ENCODE data around the gene HIPK4.
"Not testable (repeated sequence)": the region's sequence is repeated elsewhere in the genome, so short reads cannot be mapped to it uniquely, and the experiment has no call there.

Gene HIPK4

GRCh38 chr19:40390084-40390742 is at the start of gene HIPK4:
Gene HIPK4 (minus strand): TSS chr19:40390181. CDS start chr19:40389902, 279 bp downstream.
- no peak for DNase-seq (ENCODE audit: low read depth in 2 of 2)

DNA sequence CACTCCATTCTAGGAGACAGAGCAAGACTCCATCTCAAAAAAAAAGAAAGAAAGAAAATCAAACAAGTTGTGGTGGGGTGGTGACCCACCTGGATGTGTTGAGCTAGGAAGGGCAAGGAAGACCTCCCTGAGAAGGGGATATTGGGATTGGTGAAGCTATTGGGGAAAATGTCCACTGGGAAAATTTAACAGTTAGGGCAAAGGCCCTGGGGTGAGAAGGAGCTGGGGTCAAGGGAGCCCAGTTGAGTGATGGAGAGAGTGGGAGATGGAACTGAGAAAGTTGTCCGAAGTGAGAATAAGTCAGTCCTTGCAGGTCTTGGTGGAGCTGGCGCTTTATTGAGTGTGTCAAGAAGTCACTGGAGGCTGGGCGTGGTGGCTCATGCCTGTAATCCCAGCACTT is 48.3 kb upstream of the HIPK4 start:
- DNase-seq (ENCODE audit: low read depth in 2 of 2): no peak

DNA sequence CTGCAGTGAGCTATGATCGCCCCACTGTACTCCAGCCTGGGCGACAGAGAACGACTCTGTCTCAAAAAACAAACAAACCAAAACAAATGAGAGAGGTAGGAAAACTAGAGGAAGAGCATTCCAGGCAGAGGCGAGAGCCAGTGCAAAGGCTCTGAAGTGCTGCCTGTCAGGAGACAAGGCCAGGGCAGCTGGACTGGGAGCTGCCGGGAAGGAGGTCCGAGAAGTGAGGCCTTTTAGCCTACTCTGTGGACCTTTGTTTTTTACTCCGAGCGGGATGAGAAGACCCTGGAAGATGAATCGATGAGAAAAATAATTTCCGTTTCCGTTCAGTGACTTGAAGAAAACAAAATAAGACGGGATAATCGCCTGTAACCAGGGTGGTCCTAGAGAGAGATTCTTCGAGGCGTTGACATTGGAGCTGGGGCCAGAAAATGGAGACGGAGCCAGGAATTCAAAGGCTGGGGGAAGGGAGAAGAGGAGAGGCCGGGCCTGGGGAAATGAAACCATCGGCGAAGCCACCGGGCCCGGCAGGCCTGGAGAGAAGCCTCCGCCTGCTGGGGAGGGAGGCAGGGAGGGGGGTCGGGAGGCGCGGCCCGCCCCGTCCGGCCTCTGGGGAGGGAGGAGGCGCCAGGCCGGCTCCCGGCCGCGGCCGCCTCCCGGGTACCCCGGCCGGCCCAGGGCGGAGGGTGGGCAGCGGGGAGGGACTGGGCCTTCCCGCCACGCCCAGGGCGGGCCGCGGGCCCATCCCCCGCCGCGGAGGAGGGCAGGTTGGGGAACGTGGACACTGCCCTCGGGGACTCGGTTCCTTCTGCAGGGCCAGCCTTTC is 43.6 kb upstream of the HIPK4 start:
- peak; percentile 82 to 83 for DNase-seq (ENCODE audit: low read depth in 2 of 2)

- DNase-seq (ENCODE audit: low read depth in 2 of 2): not testable (repeated sequence)
These were observed 42.8 kb upstream of the HIPK4 start for GRCh38 chr19:40432760-40433159.

- no peak for DNase-seq (ENCODE audit: low read depth in 2 of 2)
These were observed 41.7 kb upstream of the HIPK4 start for GRCh38 chr19:40431698-40432097.

DNA sequence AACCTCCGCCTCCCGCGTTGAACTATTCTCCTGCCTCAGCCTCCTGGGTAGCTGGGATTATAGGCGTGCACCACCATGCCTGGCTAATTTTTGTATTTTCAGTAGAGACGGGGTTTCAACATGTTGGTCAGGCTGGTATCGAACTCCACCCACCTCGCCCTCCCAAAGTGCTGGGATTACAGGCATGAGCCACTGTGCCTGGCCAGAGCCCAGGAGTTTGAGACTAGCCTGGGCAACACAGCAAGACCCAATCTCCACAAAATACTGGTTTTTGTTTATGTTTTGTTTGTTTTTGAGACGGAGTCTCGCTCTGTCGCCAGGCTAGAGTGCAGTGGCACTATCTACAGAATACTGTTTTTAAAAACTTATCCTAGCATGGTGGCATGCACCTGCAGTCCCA is 40.3 kb upstream of the HIPK4 start:
- DNase-seq (ENCODE audit: low read depth in 2 of 2): not testable (repeated sequence)

DNA sequence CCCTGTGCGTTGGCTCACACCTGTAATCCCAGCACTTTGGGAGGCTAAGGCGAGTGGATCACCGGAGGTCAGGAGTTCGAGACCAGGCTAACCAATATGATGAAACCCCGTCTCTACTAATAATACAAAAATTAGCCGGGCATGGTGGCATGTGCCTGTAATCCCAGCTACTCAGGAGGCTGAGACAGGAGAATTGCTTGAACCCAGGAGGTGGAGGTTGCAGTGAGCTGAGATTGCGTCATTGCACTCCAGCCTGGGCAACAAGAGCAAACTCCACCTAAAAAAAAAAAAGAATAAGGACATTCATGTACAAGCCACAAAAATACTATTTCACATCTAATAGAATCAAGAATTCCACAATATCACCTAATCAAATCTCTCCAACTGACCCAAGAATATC is 38.2 kb upstream of the HIPK4 start:
- not testable (repeated sequence) for DNase-seq (ENCODE audit: low read depth in 2 of 2)

- DNase-seq (ENCODE audit: low read depth in 2 of 2): peak; percentile 98
These were observed 35.7 kb upstream of the HIPK4 start, which contains the start of gene SERTAD1 for GRCh38 chr19:40425450-40426287. Gene SERTAD1 (minus strand): TSS chr19:40425992. CDS start chr19:40423546, 2,446 bp downstream.

DNA sequence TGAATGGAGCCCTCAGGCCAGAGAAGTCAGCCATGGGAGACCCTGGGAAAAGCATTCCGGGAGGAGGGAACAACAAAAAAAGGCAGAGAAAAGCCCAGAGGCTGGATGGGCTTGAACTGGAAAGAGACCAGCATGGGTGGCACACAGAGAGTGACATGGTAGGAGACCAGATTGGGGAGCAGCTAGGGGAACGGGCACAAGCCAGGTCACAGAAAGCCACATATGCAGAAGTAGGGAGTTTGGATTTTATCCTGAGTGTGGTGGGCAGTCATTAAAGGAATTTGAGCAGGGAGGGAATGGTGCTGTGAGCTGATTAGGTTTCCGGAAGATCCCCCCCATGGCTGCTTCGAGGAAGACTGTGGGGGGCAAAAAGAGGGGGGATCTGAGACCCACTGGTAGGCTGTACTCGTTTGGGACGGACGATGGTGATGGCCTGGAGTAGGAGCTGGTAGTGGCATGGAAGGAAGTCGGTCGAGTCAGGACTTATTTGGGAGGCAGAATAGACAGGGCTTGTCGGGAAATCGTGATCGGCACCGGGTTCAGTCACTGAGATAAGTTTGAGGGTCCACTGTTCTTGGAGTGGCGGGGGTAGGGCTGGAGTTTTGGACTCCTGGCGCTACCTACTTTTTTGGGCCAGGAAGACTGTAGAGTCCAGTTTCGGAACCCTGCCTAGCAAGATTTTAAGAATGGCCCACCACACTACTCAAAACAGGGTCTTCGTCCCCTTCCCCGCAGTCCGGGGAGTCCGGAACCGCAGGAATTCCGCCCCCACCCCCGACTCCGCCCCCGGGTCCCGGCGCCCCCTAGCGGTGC is 34.9 kb upstream of the HIPK4 start:
- DNase-seq (ENCODE audit: low read depth in 2 of 2): no peak

GRCh38 chr19:40423938-40424337 is 34.0 kb upstream of the HIPK4 start:
- DNase-seq (ENCODE audit: low read depth in 2 of 2): no peak

GRCh38 chr19:40422748-40423566 is 33.0 kb upstream of the HIPK4 start:
- no peak for DNase-seq (ENCODE audit: low read depth in 2 of 2)

DNA sequence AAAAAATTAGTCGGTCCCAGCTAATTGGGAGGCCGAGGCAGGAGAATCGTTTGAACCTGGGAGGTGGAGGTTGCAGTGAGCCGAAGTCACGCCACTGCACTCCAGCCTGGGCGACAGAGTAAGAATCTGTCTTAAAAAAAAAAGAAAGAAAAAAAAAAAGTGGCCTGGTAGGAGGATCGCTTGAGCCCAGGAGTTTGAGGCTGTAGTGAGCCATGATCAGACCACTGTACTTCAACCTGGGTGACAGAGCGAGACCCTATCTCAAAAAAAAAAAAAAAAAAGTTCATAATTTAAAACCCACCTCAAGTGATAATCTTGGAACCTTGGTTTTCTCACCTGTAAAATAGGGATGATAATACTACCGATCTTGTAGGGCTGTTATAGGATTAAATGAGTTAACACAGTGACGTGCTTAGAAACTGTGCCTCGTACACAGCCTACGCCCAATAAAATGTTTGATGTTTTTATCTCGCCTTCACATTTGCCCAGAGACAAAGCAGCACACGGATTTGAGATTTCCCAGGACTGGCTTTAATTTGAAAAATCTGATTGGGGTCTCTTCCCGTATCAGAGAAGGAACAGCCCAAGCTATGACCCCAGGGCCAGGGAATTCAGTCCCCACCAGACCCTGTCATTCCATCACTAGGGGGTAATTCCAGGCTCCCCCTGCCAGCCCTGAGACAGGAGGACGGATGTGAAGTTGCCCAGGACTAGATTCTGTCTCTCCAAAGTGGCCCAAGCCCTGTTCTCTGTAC is 32.2 kb upstream of the HIPK4 start:
- no peak for DNase-seq (ENCODE audit: low read depth in 2 of 2)

- DNase-seq (ENCODE audit: low read depth in 2 of 2): peak; percentile 56
These were observed 31.1 kb upstream of the HIPK4 start for GRCh38 chr19:40420766-40421765.

GRCh38 chr19:40420451-40420765 is 30.4 kb upstream of the HIPK4 start:
- DNase-seq (ENCODE audit: low read depth in 2 of 2): no peak

DNA sequence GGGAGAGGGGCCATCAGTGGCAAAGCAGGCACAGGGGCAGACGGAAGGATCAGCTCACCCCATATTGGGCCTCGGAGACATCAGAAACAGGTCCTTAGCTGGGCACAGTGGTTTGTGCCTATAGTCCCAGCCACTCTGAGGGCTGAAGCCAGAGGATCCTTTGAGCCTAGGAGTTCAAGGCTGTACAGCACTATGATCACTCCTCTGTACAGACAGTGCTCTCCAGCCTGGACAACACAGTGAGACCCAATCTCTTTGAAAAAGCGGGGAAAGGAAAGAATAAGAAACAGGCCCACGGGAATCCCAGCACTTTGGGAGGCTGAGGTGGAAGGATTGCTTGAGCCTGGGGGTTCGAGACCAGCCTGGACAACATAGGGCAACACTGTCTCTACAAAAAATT is 29.8 kb upstream of the HIPK4 start:
- no peak for DNase-seq (ENCODE audit: low read depth in 2 of 2)

- no peak for DNase-seq (ENCODE audit: low read depth in 2 of 2)
These were observed 29.2 kb upstream of the HIPK4 start for GRCh38 chr19:40419066-40419612.

DNA sequence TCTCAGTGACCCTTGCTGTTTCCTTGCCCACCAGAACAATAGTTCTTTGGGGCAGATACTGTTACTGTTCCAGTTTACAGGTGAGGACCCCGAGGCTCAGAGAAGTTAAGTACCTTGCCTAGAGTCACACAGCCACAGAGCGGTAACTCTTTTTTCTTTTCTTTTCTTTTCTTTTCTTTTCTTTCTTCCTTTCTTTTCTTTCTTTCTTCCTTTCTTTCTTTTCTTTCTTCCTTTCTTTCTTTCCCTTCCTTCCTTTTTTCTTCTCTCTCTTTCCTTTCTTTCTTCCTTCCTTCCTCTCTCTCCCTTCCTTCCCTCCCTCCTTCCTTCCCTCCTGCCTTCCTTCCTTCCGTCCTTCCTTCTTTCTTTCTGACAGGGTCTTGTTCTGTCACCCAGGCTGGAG is 28.1 kb upstream of the HIPK4 start:
- no peak for DNase-seq (ENCODE audit: low read depth in 2 of 2)

GRCh38 chr19:40417643-40417981 is 27.6 kb upstream of the HIPK4 start:
- no peak for DNase-seq (ENCODE audit: low read depth in 2 of 2)
